OCI-LY7 (cell line): Measurements from ENCODE around the gene PCDHGA6.

Experiments
- CTCF ChIP-seq: fragments of 200-600 bp; sonication (generic); conservative IDR thresholded peaks from 2 replicates; pipeline ENCODE4 v1.5.1; 2014; ENCODE audit warnings: mild to moderate bottlenecking, antibody characterized with exemption, low read length, moderate library complexity, mixed read lengths
- EZH2phosphoT487 ChIP-seq: fragments of 200-600 bp; sonication (generic); IDR thresholded peaks from 2 replicates; pipeline ENCODE4 v1.6.1; 2018; ENCODE audit warnings: low read depth, borderline replicate concordance, mild to moderate bottlenecking, mixed run types, antibody characterized with exemption, low read length, moderate library complexity, mixed read lengths

GRCh38 chr5:141422742-141423291, 49.1 kb downstream of the PCDHGA6 start:
- TF ChIP-seq CTCF (no peak), EZH2phosphoT487 (no peak)
